Measurements from ENCODE around the gene SRGAP1. TPM values are rescaled to one million over a fixed set of nuclear protein-coding genes. Genes with fewer than 3 reads are reported as not detected.
A peak's percentile ranks its signal among the peaks of the same experiment; 100 is the strongest.

The SRGAP1 gene
- total and polyA plus RNA-seq, 2 donors from 2014 or later = 1.8 to 13.5 TPM

DNA sequence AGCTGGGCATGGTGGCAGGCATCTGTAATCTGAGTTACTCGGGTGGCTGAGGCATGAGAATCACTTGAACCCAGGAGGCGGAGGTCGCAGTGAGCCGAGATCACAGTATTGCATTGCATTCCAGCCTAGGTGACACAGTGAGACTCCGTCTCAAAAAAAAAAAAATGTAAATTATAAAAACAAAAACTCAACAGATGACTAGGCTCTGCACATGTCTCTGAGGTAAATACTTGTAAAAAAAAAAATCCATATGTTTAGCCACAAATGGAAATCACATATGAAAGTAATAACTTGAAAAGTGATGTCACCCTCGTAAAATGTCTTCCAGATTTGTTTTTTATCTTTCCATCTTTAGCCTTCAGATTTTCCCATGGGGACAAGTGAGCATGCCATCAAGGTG is 292.6 kb downstream of the SRGAP1 start:
- no peak for FAIRE-seq
- no peak overlapping the region for H3K4me3 ChIP-seq (ENCODE audit: low read length in 3 of 3)
- H3K27ac ChIP-seq (ENCODE audit: low read depth in 2 of 2, low read length in 2 of 2) = no peak overlapping the region
- TF ChIP-seq, protein P1, sequence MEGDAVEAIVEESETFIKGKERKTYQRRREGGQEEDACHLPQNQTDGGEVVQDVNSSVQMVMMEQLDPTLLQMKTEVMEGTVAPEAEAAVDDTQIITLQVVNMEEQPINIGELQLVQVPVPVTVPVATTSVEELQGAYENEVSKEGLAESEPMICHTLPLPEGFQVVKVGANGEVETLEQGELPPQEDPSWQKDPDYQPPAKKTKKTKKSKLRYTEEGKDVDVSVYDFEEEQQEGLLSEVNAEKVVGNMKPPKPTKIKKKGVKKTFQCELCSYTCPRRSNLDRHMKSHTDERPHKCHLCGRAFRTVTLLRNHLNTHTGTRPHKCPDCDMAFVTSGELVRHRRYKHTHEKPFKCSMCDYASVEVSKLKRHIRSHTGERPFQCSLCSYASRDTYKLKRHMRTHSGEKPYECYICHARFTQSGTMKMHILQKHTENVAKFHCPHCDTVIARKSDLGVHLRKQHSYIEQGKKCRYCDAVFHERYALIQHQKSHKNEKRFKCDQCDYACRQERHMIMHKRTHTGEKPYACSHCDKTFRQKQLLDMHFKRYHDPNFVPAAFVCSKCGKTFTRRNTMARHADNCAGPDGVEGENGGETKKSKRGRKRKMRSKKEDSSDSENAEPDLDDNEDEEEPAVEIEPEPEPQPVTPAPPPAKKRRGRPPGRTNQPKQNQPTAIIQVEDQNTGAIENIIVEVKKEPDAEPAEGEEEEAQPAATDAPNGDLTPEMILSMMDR (IDR thresholded peaks at IDR 0.05; ENCODE audit: borderline replicate concordance, extremely low read depth, insufficient read depth) = no peak
- no peak for DNase-seq
- intact Hi-C loops (cut with DNase I) = no loop called here
- peaks cover 0 to 11% (median 2%) of the 10 kb centered on the region in 3 donors for H3K9me3 ChIP-seq (ENCODE audit: control insufficient read depth in 2 of 3, insufficient read depth in 1 of 3, low read length in 3 of 3)
- H3K36me3 ChIP-seq (ENCODE audit: control insufficient read depth in 2 of 3, insufficient read depth in 3 of 3, low read length in 3 of 3) = no peaks in the 10 kb centered on the region
- no peaks in the 10 kb centered on the region for H3K27me3 ChIP-seq (ENCODE audit: control insufficient read depth, insufficient read depth, low read length)
- no peaks in the 10 kb centered on the region for H3K4me1 ChIP-seq (ENCODE audit: control insufficient read depth in 2 of 3, insufficient read depth in 2 of 3, low read depth in 1 of 3, low read length in 3 of 3)
- no peak overlapping the region for H3K9ac ChIP-seq (ENCODE audit: low read length in 3 of 3)

DNA sequence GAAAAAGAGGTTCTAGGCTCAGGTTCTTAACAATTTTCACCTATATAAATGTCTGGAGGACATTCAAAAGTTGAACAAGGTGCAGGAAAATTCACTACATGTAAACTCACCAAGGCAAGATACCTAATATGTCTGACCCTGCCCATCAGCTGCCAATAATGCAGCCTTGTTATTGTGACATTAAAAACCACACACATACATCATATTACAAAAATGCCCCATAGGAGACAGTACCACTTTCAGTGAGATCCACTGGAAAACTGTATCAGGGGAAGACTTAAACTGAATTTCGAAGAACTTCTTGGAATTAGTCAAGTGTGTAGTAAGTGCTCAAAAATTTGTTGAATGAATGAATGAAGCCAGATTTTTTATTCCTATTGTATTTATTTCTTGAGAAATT is 294.5 kb downstream of the SRGAP1 start:
- H3K4me3 ChIP-seq (ENCODE audit: low read length in 3 of 3) = no peak overlapping the region
- no peaks in the 10 kb centered on the region for H3K27me3 ChIP-seq (ENCODE audit: control insufficient read depth, insufficient read depth, low read length)
- FAIRE-seq (no peak), DNase-seq (no peak)
- H3K9ac ChIP-seq (ENCODE audit: low read length in 3 of 3) = no peak overlapping the region
- no peak overlapping the region for H3K27ac ChIP-seq (ENCODE audit: low read depth in 2 of 2, low read length in 2 of 2)
- peaks cover 0 to under 1% (median 0%) of the 10 kb centered on the region in 3 donors for H3K9me3 ChIP-seq (ENCODE audit: control insufficient read depth in 2 of 3, insufficient read depth in 1 of 3, low read length in 3 of 3)
- intact Hi-C loops (cut with DNase I) = no loop called here
- no peaks in the 10 kb centered on the region for H3K4me1 ChIP-seq (ENCODE audit: control insufficient read depth in 2 of 3, insufficient read depth in 2 of 3, low read depth in 1 of 3, low read length in 3 of 3)
- peaks cover 0 to 3% (median 2%) of the 10 kb centered on the region in 3 donors for H3K36me3 ChIP-seq (ENCODE audit: control insufficient read depth in 2 of 3, insufficient read depth in 3 of 3, low read length in 3 of 3)
- TF ChIP-seq, protein P1 (IDR thresholded peaks at IDR 0.05; ENCODE audit: borderline replicate concordance, extremely low read depth, insufficient read depth) = no peak

DNA sequence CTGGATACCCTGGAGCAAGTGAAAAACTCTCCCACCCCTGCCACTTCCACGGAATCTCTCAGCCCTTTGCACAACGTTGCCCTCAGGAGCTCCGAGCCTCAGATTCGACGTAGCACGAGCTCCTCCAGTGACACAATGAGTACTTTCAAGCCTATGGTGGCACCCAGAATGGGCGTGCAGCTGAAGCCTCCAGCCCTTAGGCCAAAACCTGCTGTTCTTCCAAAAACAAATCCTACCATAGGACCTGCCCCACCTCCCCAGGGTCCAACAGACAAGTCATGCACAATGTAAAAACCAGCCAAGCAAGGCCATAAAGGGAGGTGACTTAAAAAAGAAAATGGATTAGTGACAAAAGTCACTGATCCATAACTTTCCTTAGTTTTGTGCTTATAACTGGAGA is 297.9 kb downstream of the SRGAP1 start:
- no peak overlapping the region for H3K9ac ChIP-seq (ENCODE audit: low read length in 3 of 3)
- intact Hi-C loops (cut with DNase I) = no loop called here
- H3K27me3 ChIP-seq (ENCODE audit: control insufficient read depth, insufficient read depth, low read length) = no peaks in the 10 kb centered on the region
- TF ChIP-seq, protein P1 (IDR thresholded peaks at IDR 0.05; ENCODE audit: borderline replicate concordance, extremely low read depth, insufficient read depth) = no peak
- no peaks in the 10 kb centered on the region for H3K4me1 ChIP-seq (ENCODE audit: control insufficient read depth in 2 of 3, insufficient read depth in 2 of 3, low read depth in 1 of 3, low read length in 3 of 3)
- H3K9me3 ChIP-seq (ENCODE audit: control insufficient read depth in 2 of 3, insufficient read depth in 1 of 3, low read length in 3 of 3) = no peaks in the 10 kb centered on the region
- DNase-seq = peak in 1 of 5 donors; percentile 11
- no peak overlapping the region for H3K27ac ChIP-seq (ENCODE audit: low read depth in 2 of 2, low read length in 2 of 2)
- no peak overlapping the region for H3K4me3 ChIP-seq (ENCODE audit: low read length in 3 of 3)
- peaks cover 0 to 3% (median 2%) of the 10 kb centered on the region in 3 donors for H3K36me3 ChIP-seq (ENCODE audit: control insufficient read depth in 2 of 3, insufficient read depth in 3 of 3, low read length in 3 of 3)
- FAIRE-seq = no peak

DNA sequence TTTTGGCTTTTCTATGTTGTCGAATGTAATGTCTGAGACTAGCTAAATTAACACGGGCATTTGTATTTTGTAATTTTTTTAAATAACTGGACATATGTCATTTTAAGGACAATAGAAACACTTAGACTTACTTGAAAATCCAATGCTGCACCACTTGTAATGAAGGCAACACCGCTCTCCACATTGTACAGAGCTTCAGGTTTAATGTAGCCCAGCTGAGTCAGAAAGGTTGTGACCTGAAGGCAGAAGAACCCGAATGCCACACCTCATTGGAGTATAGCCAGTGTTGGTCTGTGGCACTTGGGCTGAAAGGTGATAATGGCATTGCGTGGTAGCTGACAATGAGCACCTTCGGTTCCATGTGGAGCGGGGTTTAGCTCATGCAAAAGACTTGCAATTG is 298.3 kb downstream of the SRGAP1 start:
- Histone ChIP-seq H3K4me1 (ENCODE audit: control insufficient read depth in 2 of 3, insufficient read depth in 2 of 3, low read depth in 1 of 3, low read length in 3 of 3) (no peaks in the 10 kb centered on the region), H3K4me3 (ENCODE audit: low read length in 3 of 3) (no peak overlapping the region), H3K27ac (ENCODE audit: low read depth in 2 of 2, low read length in 2 of 2) (no peak overlapping the region), H3K27me3 (ENCODE audit: control insufficient read depth, insufficient read depth, low read length) (no peaks in the 10 kb centered on the region), H3K9me3 (ENCODE audit: control insufficient read depth in 2 of 3, insufficient read depth in 1 of 3, low read length in 3 of 3) (no peaks in the 10 kb centered on the region), H3K36me3 (ENCODE audit: control insufficient read depth in 2 of 3, insufficient read depth in 3 of 3, low read length in 3 of 3) (peaks cover 0 to 3% (median 2%) of the 10 kb centered on the region in 3 donors), H3K9ac (ENCODE audit: low read length in 3 of 3) (no peak overlapping the region)
- DNase-seq (no peak), FAIRE-seq (no peak)
- intact Hi-C loops (cut with DNase I) = no loop called here
- TF ChIP-seq, protein P1 (IDR thresholded peaks at IDR 0.05; ENCODE audit: borderline replicate concordance, extremely low read depth, insufficient read depth) = no peak

All from kidney (tissue), 14 donors.